Kidney (tissue), 14 donors: ENCODE results near the gene GPC4. TPM values are rescaled to one million over a fixed set of nuclear protein-coding genes. Genes with fewer than 3 reads are reported as not detected.

ENCODE experiments used
- DNase-seq, 5 donors: peaks; one replicate each; pipeline ENCODE4 v3.0.0-alpha.2; 2013 to 2020
- FAIRE-seq: peaks from 2 replicates; lab custom pipeline; 2012; peaks lifted over from hg19 to GRCh38; lab: Jason Lieb, UNC
- H3K27ac ChIP-seq, 2 donors: one replicate each; pipeline ENCODE4 v1.7.0; 2013; ENCODE audit warnings: low read depth in 2 of 2, low read length in 2 of 2, inconsistent platforms in 1 of 2
- H3K27me3 ChIP-seq: one replicate; pipeline ENCODE4 v1.7.1; 2013; ENCODE audit warnings: low read length, inconsistent platforms; ENCODE audit not compliant: control insufficient read depth, insufficient read depth
- H3K36me3 ChIP-seq, 3 donors: one replicate each; pipeline versions ENCODE4 v1.7.0 to v1.7.1; 2013; ENCODE audit warnings: low read length in 3 of 3, control low read depth in 1 of 3, inconsistent platforms in 1 of 3; ENCODE audit not compliant: insufficient read depth in 3 of 3, control insufficient read depth in 2 of 3
- H3K4me1 ChIP-seq, 3 donors: one replicate each; pipeline versions ENCODE4 v1.7.0 to v1.7.1; 2013; ENCODE audit warnings: low read length in 3 of 3, inconsistent platforms in 1 of 3, low read depth in 1 of 3; ENCODE audit not compliant: control insufficient read depth in 2 of 3, insufficient read depth in 2 of 3
- H3K4me3 ChIP-seq, 3 donors: one replicate each; pipeline versions ENCODE4 v1.7.0 to v1.8.1; 2013; ENCODE audit warnings: low read length in 3 of 3, control low read depth in 1 of 3, inconsistent platforms in 1 of 3
- H3K9ac ChIP-seq, 3 donors: one replicate each; pipeline versions ENCODE4 v1.7.0 to v1.7.1; 2013; ENCODE audit warnings: low read length in 3 of 3, control low read depth in 1 of 3, inconsistent platforms in 1 of 3
- H3K9me3 ChIP-seq, 3 donors: one replicate each; pipeline versions ENCODE4 v1.7.0 to v1.7.1; 2013; ENCODE audit warnings: low read length in 3 of 3, control low read depth in 1 of 3, inconsistent platforms in 1 of 3; ENCODE audit not compliant: control insufficient read depth in 2 of 3, insufficient read depth in 1 of 3
- CTCF ChIP-seq: IDR thresholded peaks from 3 replicates; pipeline ENCODE4 v1.5.1; 2012; ENCODE audit warnings: mild to moderate bottlenecking, moderate library complexity, borderline replicate concordance; ENCODE audit not compliant: insufficient read depth; ENCODE audit errors: extremely low read depth
- intact Hi-C: fragments of 100-400 bp; cut with DNase I; formaldehyde crosslinking; loops from one replicate; pipeline ENCODE4 v1.11.1; 2022
- polyA plus RNA-seq: library from polyadenylated mRNA; stranded (reverse); fragments of 350-450 nt; fragmentation: Illumina TruSeq; extraction: RNeasy Lipid Tissue Mini Kit (QIAGEN cat#74804); gene quantifications from one replicate; pipeline ENCODE4 v1.2.3, GENCODE V29; 2014; ENCODE audit warnings: low read depth, low replicate concordance; ENCODE audit not compliant: insufficient read depth
- total RNA-seq: library from RNA; stranded (reverse); fragmentation: NEBNext Ultra II Directional; extraction: Animal tissue kit (Norgen Biotek cat#: 25700); gene quantifications from one replicate; pipeline ENCODE4 v1.2.1, GENCODE V29; 2021
- donor health status: control.
- donor health status: control.
- donor health status: control.
- donor health status: control.
- donor health status: control.
- donor health status: DM: yes; HTN: yes; CAD: no.
- donor health status: Normal renal cell carcinoma (clear cell type).

GPC4 gene
- total and polyA plus RNA-seq, 2 donors from 2014 or later: 19.5 to 70.3 TPM

- no peak for FAIRE-seq
- H3K27me3 ChIP-seq: peaks cover under 1% of the 10 kb centered on the region
- no peak for TF ChIP-seq CTCF
- no peak overlapping the region for H3K9ac ChIP-seq
- no peak overlapping the region for H3K27ac ChIP-seq
- intact Hi-C loops: no loop called here
- H3K4me3 ChIP-seq: no peak overlapping the region
- H3K9me3 ChIP-seq: no peaks in the 10 kb centered on the region
- no peaks in the 10 kb centered on the region for H3K36me3 ChIP-seq
- peak in 1 of 5 donors; percentile 23 for DNase-seq
- H3K4me1 ChIP-seq: no peaks in the 10 kb centered on the region
Measured at GRCh38 chrX:133390676-133391075, 24.6 kb downstream of the GPC4 start.

- H3K9ac ChIP-seq: no peak overlapping the region
- no peak overlapping the region for H3K27ac ChIP-seq
- no peak for TF ChIP-seq CTCF
- no peak overlapping the region for H3K4me3 ChIP-seq
- no peaks in the 10 kb centered on the region for H3K4me1 ChIP-seq
- DNase-seq (no peak), FAIRE-seq (no peak)
- H3K9me3 ChIP-seq: no peaks in the 10 kb centered on the region
- H3K27me3 ChIP-seq: peaks cover 2% of the 10 kb centered on the region
- intact Hi-C loops: no loop called here
- H3K36me3 ChIP-seq: no peaks in the 10 kb centered on the region
Measured at GRCh38 chrX:133389975-133390374, 25.3 kb downstream of the GPC4 start.

GRCh38 chrX:133384454-133384853 lies 30.8 kb downstream of the GPC4 start:
- Histone ChIP-seq H3K27ac (no peak overlapping the region), H3K4me3 (no peak overlapping the region), H3K36me3 (no peaks in the 10 kb centered on the region), H3K9ac (no peak overlapping the region), H3K27me3 (peaks cover 2% of the 10 kb centered on the region), H3K4me1 (no peaks in the 10 kb centered on the region), H3K9me3 (no peaks in the 10 kb centered on the region)
- intact Hi-C loops: no loop called here
- no peak for TF ChIP-seq CTCF
- FAIRE-seq (no peak), DNase-seq (no peak)
